NCI-H1417 treated with DMSO at 0.1 percent for 48 hours (cell line): Measurements from ENCODE around the gene ZRANB3.

Experiments used
- DNase-seq: peaks from one replicate; lab custom pipeline; 2025; lab: John Stamatoyannopoulos, UW

Gene ZRANB3

DNA sequence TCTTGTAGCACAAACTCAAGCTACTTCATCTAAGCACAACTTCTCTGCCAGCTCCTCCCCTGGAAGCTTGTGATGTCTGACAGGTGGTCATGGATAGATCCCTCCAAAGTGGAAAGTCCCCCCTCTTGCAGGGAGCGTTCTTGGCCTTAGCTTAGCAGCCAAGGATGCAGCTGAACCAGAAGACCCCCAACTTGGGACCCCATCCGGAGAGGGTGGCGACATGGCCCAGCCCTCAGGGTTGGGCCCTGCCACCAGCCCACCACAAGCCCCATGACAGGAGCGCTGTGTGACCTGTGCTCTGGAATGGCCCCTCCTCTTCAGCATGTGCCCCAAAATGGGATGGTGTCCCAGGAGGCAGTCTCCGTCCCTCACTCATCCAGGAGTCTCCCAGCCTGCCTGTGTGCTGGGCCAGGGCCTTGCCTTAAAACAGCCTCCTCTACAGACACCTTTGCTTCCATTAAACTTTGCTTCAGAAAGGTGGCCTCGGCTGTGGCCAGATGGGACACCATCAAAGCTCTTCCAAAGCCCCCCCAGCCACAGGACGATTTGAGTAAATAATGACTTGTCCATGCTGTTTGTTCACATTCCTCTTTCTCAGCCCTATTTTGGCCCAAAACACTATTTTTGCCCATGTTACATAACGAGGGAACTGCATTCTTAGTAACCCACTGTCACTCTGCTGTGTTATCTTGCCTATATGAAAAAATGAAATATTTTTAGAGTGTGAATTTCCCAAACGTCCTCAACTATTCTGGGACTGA is 356.8 kb downstream of the ZRANB3 start:
- DNase-seq, result no peak

DNA sequence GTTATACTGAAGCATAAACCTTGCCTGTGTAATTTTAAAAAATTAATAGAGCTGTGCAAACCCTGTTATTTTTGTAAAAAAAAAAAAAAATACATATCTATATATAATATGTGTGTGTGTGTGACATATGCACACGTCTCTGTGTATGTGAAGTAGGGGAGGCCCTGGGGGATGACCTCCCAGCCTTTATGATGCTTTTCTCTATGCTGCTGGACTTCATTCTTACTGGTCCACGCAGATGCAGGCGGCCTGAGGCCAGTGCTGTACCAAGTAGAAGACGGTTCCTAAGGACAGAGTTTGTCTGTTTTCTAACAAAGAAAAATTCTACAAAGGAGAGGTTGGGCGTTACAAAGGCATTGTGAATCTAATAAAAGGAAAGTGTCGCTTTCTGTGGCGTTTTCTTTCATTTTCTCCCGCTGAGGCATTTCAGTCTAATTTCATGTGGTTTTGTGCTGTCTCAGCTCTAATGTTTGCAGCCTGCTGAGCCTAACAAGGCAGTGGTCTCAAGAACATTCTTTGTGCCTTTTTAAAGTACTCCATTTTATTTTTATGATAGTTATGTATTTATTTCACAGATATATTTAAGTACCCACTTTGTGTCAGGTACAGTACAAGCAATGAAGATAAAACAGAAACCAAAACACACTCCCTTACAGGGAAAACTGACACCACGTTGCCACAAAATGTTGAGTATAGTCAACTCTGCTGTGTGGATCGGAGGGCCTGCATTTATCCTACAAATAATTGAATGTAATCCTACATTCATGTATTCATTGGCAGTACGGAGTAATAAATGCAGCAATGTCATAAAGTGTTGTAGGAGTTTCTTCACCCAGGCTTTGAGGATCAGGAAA is 360.9 kb downstream of the ZRANB3 start:
- DNase-seq, result no peak

DNA sequence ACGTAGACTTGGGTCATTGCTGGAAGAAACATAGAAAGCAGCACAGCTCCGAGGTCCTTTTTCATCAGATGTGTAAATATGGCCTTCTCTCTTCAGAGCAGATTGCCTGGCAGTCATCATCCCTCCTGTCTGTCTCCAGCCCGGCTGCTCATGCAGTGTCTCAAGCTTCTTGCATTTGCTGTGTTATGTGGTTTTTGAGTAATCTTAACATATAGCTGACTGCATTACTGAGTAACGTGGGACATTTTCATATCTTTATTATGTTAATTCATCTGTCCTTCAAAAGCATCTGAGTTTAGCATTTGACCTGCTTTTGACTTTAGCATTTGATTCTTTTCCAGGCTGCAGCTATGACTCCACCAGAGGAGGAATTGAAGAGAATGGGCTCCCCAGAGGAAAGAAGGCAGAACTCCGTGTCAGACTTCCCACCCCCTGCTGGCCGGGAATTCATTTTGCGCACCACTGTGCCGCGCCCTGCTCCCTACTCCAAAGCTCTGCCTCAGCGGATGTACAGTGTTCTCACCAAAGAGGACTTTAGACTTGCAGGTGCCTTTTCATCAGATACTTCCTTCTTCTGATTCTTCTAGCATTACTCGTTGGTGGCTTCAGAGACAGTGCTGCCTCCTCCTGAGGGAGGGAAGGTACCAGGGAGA is 362.7 kb downstream of the ZRANB3 start:
- no peak for DNase-seq

DNA sequence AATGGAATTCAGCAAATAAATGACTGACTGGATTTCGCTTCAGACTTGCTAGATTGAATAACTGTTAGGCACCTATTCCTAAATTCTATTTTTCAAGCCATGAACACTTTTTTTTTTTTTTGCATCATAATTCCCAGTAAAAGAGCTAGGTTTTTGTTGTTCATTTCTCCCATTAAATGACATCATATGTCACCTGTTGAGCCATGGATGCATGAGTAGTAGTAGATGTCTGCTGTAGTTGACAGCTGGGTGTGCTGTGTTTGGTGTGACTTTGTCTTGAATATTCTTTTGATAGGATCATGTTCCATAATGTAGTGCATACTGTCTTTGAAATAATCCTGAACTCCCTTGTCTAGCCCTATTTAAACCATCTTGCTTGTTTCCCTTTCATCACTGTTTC is 363.7 kb downstream of the ZRANB3 start:
- DNase-seq, result no peak

DNA sequence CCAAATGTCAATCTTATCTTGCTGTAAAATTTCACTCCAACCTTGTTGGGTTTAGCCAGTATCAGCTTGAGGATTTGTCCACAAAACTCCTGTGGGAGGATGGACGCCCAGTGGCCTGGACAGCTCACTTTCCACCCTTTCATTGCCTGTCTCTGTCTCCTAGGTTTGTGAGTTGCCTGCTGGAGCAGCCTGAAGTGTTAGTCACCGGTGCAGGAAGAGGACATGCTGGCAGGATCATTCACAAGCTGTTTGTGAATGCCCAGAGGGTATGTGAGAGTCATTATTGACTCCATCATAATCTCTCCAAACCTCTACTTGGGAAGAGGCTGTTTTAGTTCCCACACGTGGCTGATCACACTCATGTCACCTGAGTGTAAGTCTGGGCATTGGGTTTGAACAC is 366.6 kb downstream of the ZRANB3 start:
- DNase-seq, result no peak

DNA sequence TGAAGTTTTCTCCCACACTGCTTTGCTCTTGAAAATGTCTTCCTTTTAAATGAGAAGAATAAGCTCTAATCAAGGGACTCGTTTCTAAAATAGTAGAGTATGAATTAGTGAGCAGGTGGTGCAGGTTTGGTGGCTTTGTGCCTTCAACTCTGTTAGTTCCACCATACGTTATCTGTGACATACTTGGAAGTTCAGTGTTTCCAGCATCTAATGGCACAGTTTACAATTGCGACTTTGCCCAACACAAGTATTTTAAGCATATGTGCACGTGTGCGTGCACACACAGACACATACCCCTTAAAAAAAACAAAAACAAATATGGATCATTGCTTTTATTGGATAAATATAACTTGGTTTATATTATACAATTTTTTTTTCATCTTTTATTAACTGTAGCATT is 367.1 kb downstream of the ZRANB3 start:
- no peak for DNase-seq

DNA sequence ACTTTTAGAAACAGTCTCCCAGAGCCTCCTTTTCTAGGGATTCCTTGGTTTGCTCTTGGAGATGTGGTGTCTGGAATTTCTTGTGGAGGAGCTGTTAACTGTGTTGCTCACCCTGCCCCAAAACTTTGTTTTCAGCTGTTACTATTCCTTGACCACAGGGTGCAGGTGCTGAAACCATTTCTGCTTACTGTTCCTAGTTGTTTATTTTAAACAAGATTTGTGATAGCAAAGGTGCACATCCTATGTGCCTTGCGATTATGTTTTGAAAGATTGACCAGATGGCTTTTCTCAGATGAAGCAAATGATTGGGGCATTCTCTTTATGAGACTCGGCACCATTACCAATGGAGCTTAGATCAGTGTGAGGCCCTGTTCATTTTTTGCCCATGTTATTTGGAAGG is 367.7 kb downstream of the ZRANB3 start:
- DNase-seq, result no peak

DNA sequence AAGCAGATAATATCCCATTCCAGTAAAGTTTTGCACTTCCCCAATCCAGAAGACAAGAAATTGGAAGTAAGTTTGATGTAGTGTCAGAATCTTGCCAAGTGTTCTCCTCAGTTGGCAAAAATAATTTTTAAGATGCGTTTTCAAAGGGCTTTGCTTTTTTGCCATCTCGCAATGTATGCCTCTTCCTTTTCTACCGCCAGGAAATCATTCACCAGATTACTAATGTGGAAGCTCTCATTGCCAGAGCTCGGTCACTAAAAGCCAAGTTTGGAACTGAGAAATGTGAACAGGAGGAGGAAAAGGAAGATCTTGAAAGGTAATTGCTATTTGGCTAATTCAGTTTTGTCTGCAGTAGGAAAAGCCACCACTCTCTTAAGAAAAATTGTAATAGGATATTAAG is 368.2 kb downstream of the ZRANB3 start:
- DNase-seq, result no peak

DNA sequence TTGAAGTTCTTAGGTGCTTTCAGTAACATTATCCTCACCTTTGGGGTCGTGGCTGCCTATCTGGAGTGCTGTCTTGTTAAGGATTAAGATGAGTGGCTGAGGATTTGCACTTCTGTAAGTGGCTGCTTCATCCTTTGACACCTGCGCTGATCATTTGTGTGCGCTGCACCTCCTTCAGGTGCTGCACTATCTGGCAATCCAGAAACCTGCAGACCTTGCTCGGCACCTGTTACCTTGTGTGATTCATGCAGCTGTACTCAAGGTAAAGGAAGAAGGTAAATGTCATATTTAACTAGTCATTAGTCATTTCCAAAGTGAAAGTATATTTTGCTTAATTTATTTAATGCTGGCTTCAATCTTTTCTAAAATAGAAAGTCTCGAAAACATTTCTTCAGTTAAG is 368.6 kb downstream of the ZRANB3 start:
- DNase-seq, result no peak

DNA sequence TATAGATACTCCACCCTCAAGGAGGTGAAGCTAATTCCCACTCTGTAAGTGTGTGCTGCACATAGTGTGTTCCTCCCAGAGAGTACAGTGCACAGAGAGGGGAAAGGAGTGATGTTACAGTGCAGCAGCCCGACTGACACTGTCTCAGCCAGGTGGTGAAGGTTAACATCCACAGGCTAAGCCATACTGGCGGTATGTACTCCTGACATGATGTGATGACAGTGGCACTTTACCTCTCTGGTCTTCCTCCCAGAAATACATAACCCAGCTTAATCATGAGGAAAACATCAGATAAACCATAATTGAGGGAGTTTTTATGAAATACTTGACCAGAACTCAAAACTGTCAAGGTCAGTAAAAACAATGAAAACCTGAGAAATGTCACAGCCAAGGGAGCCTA is 371.8 kb downstream of the ZRANB3 start:
- no peak for DNase-seq

DNA sequence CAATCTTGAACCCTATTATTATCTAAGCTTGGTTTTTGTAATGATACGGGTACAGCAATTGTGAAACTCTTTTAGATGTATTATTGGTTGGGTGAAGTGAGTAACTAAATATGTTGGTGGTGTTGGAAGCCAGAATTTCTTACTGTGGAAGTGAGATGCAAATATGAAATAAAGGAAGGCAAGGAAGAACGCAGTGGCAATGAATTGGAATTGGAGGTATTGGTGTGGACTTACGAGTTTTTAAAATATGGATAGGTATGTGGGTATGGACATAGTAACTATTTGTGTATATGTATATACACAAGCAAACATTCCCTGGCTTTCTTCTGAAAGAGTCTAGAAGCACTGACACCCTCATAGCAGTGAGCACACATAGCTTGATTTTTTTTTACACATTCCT is 373.2 kb downstream of the ZRANB3 start:
- no peak for DNase-seq

DNA sequence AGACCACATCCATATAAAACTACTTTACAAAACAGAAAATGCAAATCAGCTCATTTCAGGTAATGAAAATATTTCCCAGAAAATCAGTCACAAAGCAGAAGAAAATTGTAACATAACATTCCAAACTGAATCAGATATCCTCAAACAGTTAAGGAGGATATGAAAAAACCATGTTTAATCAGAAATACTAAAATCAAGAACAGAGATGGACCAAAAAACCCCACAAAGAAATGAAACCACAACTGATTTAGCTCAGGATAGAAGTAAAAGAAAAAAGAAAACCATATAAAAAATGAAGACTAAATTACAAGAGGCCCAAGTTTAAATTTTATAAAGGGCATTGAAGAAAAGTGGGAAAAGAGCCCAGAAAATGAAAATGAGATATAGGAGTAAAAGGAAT is 376.1 kb downstream of the ZRANB3 start:
- no peak for DNase-seq

DNA sequence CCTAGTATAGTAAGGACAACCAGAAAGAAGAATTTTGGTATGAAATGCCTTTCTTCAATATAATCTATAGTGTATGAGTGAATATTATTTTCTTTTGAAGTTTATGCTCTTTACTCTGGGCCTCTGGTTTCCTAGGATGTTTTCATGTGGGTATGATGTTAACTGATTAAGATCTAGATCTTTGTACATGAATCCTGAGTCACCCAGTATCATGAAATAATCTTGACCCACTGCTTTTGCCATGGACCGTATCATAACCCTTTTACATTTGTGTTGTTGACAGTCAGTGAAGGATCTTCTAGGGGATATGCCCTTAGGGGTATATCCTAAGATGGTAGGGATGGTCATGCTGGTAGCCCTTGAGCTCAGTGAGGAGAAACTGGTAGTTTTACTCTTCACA is 378.7 kb downstream of the ZRANB3 start:
- no peak for DNase-seq

DNA sequence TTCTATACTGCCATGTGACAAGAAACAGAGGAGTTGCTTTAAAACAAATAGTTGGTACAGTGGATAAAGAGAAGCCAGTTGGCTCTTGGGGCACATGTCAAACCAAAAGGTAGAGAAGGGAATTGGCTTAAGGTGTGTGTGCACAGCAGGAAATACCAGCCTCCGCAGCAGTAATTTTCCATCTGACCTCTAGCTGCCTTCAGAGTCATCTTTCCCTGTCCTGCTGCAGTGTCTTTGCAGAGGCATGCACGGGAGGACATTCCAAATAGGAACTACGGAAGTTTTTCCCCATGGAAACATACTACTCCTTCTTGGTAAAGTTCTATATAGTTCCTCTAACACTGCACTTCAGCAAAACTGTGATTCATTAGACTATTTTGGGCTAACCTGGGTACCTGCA is 379.4 kb downstream of the ZRANB3 start:
- DNase-seq, result no peak

DNA sequence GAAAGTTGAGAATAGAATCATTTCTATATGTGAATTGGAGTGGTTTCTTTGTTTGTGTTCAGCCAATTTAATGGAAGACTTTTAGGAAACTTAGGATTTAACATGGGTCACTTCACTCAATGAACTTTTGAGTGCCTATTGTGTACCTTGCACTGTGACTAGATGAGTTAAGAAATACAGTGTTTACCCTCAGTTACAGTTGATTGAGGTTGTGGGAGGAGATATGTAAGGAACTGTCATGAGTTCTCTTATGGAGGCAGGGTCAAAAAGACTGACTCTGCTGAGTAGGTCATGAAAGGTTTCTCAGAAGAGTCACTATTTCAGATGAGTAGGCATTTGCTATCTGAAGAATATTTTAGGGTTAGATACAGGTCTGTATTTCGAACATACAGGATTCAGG is 380.3 kb downstream of the ZRANB3 start:
- DNase-seq, result no peak

DNA sequence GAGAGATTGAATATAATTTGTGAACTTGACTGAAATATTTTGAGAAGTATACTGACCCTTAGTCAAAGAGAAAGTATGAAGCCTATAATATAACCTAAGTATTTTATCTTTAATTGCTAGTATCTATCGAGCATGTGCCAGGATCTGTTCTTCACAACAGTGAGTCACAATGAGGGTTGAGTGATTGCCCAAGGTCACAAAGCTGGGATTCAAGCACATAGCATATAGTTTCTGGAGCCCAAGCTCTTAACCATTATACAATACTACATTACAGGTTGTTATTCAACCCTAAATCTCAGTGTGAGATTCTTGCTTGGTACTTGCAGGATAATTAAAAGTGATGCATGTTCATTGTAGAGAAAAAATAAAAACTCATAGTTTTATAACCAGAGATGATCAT is 381.8 kb downstream of the ZRANB3 start:
- no peak for DNase-seq

DNA sequence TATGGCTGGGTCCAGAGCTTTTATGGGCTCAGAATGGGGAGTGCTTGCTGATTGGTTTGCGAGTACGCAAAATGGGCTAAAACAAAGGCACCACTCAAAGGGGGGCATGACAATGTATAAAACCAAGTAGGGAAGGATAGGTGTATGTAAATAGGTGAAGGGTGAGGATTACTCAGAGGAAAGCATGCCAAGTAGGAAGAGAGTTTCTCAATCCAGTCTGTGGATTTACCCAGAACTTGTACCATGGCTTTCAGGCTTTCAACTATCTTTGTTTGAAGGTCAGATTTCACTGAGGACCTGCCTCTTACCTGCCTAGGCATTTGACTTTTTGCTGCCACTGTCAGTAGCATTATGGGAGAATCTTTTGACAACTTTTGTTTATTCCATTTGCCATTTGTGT is 386.7 kb downstream of the ZRANB3 start:
- no peak for DNase-seq

DNA sequence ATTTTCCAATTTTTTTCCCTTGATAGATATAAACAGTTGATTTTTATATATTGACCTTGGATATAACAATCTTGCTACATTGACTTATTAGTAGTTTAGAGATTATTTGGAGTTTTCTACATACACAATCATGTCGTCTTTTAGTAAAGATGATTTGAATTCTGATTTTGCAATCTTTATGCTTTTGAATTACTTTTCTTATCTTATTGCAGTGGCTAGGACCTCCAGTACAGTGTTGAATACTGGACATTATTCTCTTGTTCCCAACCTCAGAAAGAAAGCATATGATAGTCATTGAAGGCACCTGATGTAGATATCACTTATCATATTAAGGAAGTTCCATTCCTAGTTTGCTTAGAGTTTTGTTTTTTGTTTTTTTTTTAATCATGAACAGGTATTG is 388.7 kb downstream of the ZRANB3 start:
- no peak for DNase-seq

DNA sequence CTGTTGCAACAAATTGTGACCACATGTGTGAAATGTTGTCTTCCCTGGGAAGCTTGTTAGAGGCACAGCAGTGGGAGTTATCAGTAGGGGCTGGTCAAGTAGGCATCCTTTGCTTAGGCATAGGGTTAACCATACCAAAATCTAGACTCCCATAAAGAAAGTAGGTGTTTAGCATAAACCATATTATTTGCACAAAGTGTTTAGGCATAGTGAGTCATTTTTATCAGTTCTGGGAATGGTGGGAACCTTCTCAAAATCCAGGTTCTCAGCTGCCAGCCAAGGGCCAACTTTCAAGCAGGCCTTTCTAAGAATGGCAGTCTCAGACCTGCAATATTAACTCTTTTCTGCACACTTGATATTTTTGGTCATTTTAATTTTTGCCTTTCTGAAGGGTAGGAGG is 390.4 kb downstream of the ZRANB3 start:
- no peak for DNase-seq

DNA sequence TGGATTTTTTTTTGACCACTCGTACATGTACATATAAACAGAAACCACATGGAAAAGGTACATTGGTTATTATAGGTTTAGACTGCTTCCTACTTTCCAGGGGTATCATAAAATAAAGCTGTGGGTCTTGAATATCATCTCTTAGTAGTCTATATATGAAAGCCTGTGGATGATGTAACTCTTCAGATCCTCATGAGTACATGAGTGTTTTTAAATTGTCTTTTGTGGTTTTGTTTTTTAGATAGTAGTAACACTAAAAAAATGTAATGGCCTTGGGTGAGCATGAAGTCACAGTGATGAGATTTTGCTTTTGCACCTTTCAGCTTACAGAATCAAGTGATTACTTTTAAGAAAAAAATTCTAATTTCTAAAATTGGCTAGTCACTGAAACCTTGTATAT is 398.7 kb downstream of the ZRANB3 start:
- no peak for DNase-seq

DNA sequence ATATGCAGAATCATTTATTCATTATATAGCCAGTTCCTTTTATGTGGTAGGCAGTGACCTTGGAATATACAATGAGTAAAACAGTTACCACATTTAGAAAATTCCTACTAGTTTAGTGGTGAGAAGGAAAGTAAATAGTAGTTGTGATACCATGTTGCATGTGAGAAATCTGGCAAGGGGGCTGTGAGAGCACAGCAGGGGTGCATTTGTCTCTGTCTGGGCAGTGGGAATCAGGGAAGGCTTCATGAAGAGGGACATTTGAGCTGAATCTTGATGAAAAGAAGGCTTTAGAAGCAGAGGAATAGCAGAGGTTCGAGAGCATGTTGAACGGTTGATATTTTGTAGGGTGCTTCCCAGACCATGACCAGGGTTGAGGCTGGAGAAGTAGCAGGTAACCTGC is 400.3 kb downstream of the ZRANB3 start:
- DNase-seq, result no peak

DNA sequence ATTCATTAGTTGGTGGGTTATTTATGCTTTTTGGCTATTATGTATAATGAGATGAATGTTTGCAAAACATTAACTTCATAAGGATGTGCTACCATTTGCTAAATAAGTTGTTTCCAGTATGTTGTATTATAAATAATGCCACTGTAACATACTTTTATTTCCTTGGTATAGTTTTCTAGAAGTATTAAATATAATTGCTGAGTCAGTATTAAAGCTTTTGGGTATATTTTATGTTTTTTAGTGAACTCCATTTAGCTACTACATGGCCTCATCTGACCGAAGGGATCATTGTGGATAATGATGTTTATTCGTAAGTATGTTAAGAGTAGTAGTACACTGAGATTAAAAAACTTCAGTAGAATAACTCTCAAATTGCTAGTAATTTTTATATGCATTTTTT is 405.1 kb downstream of the ZRANB3 start:
- no peak for DNase-seq
